MG63 (cell line): Measurements from ENCODE around the gene SKOR2. TPM values are rescaled to one million over a fixed set of nuclear protein-coding genes. Genes with fewer than 3 reads are reported as not detected.
"Not testable (repeated sequence)": the region's sequence is repeated elsewhere in the genome, so short reads cannot be mapped to it uniquely, and the experiment has no call there.

Experiments used
- DNase-seq: peaks from one replicate; pipeline ENCODE4 v3.0.0-alpha.2; 2020
- H3K27me3 ChIP-seq: fragments of 250-450 bp; sonication (Bioruptor Pico); 2 replicates; pipeline ENCODE4 v1.5.1; 2020; ENCODE audit warnings: mild to moderate bottlenecking, moderate library complexity
- H3K36me3 ChIP-seq: fragments of 250-450 bp; sonication (Bioruptor Pico); 2 replicates; pipeline ENCODE4 v1.5.1; 2020; ENCODE audit warnings: mild to moderate bottlenecking, moderate library complexity
- H3K4me3 ChIP-seq: fragments of 250-450 bp; sonication (Bioruptor Pico); 2 replicates; pipeline ENCODE4 v1.5.1; 2020; ENCODE audit warnings: mild to moderate bottlenecking, moderate library complexity
- H3K9me3 ChIP-seq: fragments of 250-450 bp; sonication (Bioruptor Pico); 2 replicates; pipeline ENCODE4 v1.5.1; 2020; ENCODE audit warnings: mild to moderate bottlenecking, moderate library complexity
- total RNA-seq: library from RNA; depleted of rRNA; stranded (reverse); fragments of >200 nt; shearing (Covaris generic); gene quantifications from 2 replicates; pipeline ENCODE4 v1.2.3, GENCODE V29; 2014; ENCODE audit warnings: low replicate concordance; rRNA removed

The SKOR2 gene
- total RNA-seq, 1 experiment from 2014 or later, result not detected

- H3K9me3 ChIP-seq, result no peaks in the 10 kb centered on the region
- H3K36me3 ChIP-seq, result peaks cover 4% of the 10 kb centered on the region
- peak overlapping the region; percentile 97 for H3K4me3 ChIP-seq
- H3K27me3 ChIP-seq, result no peaks in the 10 kb centered on the region
- peak; percentile 21 for DNase-seq
Observed at GRCh38 chr18:47175283-47175897, 76.1 kb downstream of the SKOR2 start.

GRCh38 chr18:47174545-47175116 is 76.8 kb downstream of the SKOR2 start:
- H3K36me3 ChIP-seq, result peaks cover 4% of the 10 kb centered on the region
- H3K27me3 ChIP-seq, result no peaks in the 10 kb centered on the region
- no peak for DNase-seq
- H3K9me3 ChIP-seq, result no peaks in the 10 kb centered on the region
- H3K4me3 ChIP-seq, result peak overlapping the region; percentile 97

GRCh38 chr18:47172476-47172875 is 79.0 kb downstream of the SKOR2 start:
- H3K4me3 ChIP-seq, result no peak overlapping the region
- H3K27me3 ChIP-seq, result no peaks in the 10 kb centered on the region
- no peaks in the 10 kb centered on the region for H3K9me3 ChIP-seq
- H3K36me3 ChIP-seq, result peaks cover 8% of the 10 kb centered on the region
- no peak for DNase-seq

GRCh38 chr18:47168913-47169312 is 82.5 kb downstream of the SKOR2 start:
- DNase-seq, result no peak
- peaks cover 8% of the 10 kb centered on the region for H3K36me3 ChIP-seq
- H3K9me3 ChIP-seq, result no peaks in the 10 kb centered on the region
- H3K27me3 ChIP-seq, result no peaks in the 10 kb centered on the region
- H3K4me3 ChIP-seq, result no peak overlapping the region

- peaks cover 8% of the 10 kb centered on the region for H3K36me3 ChIP-seq
- no peaks in the 10 kb centered on the region for H3K9me3 ChIP-seq
- H3K27me3 ChIP-seq, result no peaks in the 10 kb centered on the region
- DNase-seq, result no peak
- no peak overlapping the region for H3K4me3 ChIP-seq
Observed at GRCh38 chr18:47168509-47168908, 83.0 kb downstream of the SKOR2 start.

DNA sequence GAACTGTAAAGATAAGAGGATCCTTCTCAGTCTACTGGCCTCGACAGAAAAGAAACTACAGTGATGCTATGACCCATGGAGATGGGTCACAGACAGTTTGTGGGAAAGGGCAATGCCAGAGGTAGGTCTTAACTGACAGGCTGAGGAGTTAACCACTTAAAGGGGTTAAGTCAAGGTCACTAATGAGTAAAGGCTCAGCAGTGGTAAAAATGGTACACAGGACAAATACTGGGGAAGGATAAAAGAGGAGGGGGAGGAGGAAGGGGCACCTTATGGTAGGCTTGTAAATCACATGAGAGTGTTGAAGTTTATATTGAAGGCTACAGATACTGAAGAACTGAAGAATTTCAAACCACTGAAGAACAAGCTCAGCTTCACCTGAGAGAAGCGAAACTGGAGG is 85.2 kb downstream of the SKOR2 start:
- Histone ChIP-seq H3K36me3 (peaks cover 4% of the 10 kb centered on the region), H3K9me3 (no peaks in the 10 kb centered on the region), H3K4me3 (no peak overlapping the region), H3K27me3 (no peaks in the 10 kb centered on the region)
- no peak for DNase-seq

- Histone ChIP-seq H3K9me3 (no peaks in the 10 kb centered on the region), H3K36me3 (peaks cover 3% of the 10 kb centered on the region), H3K4me3 (no peak overlapping the region), H3K27me3 (no peaks in the 10 kb centered on the region)
- DNase-seq, result no peak
Observed at GRCh38 chr18:47163241-47163640, 88.2 kb downstream of the SKOR2 start.

DNA sequence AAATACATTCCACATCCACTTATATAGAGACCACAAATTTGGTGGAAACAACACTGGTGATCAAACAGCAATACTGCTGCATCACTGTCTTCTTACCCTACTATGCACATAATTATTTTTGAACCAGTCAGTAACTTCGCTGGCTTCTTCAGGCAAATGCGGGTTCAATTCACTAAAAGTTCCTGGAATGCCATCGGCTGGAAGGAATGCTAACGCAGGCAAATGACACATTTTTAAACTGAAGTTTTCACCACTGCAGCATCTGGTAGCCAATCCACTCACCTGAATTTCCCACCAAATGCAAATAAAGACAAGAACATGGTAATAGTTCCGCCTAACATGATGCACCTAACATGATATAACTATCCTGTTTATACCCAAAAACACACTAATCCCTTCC is 91.2 kb downstream of the SKOR2 start:
- Histone ChIP-seq H3K9me3 (no peaks in the 10 kb centered on the region), H3K27me3 (no peaks in the 10 kb centered on the region), H3K4me3 (no peak overlapping the region), H3K36me3 (peaks cover 4% of the 10 kb centered on the region)
- DNase-seq, result no peak

DNA sequence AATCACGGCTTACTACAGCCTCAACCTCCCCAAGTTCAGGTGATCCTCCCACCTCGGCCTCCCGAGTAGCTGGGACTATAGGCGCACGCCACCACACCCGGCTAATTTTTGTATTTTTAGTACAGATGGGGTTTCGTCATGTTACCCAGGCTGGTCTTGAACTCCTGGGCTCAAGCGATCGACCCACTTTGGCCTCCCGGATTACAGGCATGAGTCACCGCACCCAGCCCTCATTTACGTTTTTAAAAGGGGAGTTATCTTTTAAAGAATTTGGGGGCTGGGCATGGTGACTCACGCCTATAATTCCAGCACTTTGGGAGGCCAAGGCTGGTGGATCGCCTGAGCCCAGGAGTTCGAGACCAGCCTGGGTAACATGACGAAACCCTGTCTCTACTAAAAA is 93.1 kb downstream of the SKOR2 start:
- H3K27me3 ChIP-seq, H3K9me3 ChIP-seq, H3K4me3 ChIP-seq: not testable (repeated sequence)
- DNase-seq, result peak; percentile 35
- H3K36me3 ChIP-seq, result peaks cover 18% of the 10 kb centered on the region

Other genes starting within 250 kb of the SKOR2 start
- gene ELOA2, start 216.0 kb downstream of the SKOR2 start, total RNA-seq, result not detected in 2 replicates
- 3.0 and 11.3 TPM in 2 replicates for gene HDHD2, start 101.2 kb downstream of the SKOR2 start, total RNA-seq
- 18.9 and 37.7 TPM in 2 replicates for gene IER3IP1, start 75.3 kb downstream of the SKOR2 start, total RNA-seq